OCI-LY3 (cell line): ENCODE results near the gene ARHGEF10L.

Experiments used
- H2AFZ ChIP-seq: fragments of 200-600, 300-600 bp; shearing (Covaris generic); 2 replicates; pipeline ENCODE4 v1.6.0; 2014; ENCODE audit warnings: antibody characterized with exemption, low read depth, low read length
- H3K27ac ChIP-seq: fragments of 200-600, 300-600 bp; sonication (generic); 2 replicates; pipeline ENCODE4 v1.5.1; 2014; ENCODE audit warnings: mild to moderate bottlenecking, low read length, moderate library complexity, mixed read lengths
- H3K27me3 ChIP-seq: fragments of 200-600, 300-600 bp; sonication (generic); 2 replicates; pipeline ENCODE4 v1.6.1; 2014; ENCODE audit warnings: low read depth, low read length, mixed read lengths
- H3K36me3 ChIP-seq: fragments of 200-600, 300-600 bp; sonication (generic); replicated peaks from 2 replicates; pipeline ENCODE3; 2014; ENCODE audit warnings: low read depth, low read length, mixed read lengths
- H3K4me1 ChIP-seq: fragments of 300-600, 200-600 bp; sonication (generic); 2 replicates; pipeline ENCODE4 v1.6.1; 2014; ENCODE audit warnings: low read length, mixed read lengths
- H3K4me2 ChIP-seq: fragments of 200-600, 300-600 bp; sonication (generic); 2 replicates; pipeline ENCODE4 v1.6.1; 2014; ENCODE audit warnings: low read length, mixed read lengths
- H3K4me3 ChIP-seq: fragments of 300-600, 200-600 bp; sonication (generic); 2 replicates; pipeline ENCODE4 v1.5.1; 2014; ENCODE audit warnings: antibody characterized with exemption, mild to moderate bottlenecking, low read length, moderate library complexity
- H3K79me2 ChIP-seq: fragments of 300-600, 200-600 bp; shearing (Covaris generic); 2 replicates; pipeline ENCODE4 v1.6.1; 2014; ENCODE audit warnings: mild to moderate bottlenecking, low read length, mixed read lengths
- H3K9ac ChIP-seq: fragments of 300-600, 200-600 bp; shearing (Covaris generic); 2 replicates; pipeline ENCODE4 v1.6.0; 2014; ENCODE audit warnings: mild to moderate bottlenecking, low read length, moderate library complexity
- H3K9me3 ChIP-seq: fragments of 200-600, 300-600 bp; shearing (Covaris generic); 2 replicates; pipeline ENCODE4 v1.6.1; 2014; ENCODE audit warnings: low read length, mixed read lengths; ENCODE audit not compliant: insufficient read depth
- H4K20me1 ChIP-seq: fragments of 200-600, 300-600 bp; sonication (generic); 2 replicates; pipeline ENCODE4 v1.6.1; 2016; ENCODE audit warnings: low read length, mixed read lengths; ENCODE audit not compliant: insufficient read depth
- EZH2phosphoT487 ChIP-seq: fragments of 200-600 bp; shearing (Covaris generic); IDR thresholded peaks from 2 replicates; pipeline ENCODE4 v1.6.1; 2018; ENCODE audit warnings: antibody characterized with exemption, mixed run types, low read depth
- TF ChIP-seq, protein P1 (sequence below): fragments of 200-600, 300-600 bp; sonication (generic); IDR thresholded peaks from 2 replicates; pipeline ENCODE4 v1.5.1; 2014; ENCODE audit warnings: antibody characterized with exemption, low read length, low read depth

Gene ARHGEF10L

DNA sequence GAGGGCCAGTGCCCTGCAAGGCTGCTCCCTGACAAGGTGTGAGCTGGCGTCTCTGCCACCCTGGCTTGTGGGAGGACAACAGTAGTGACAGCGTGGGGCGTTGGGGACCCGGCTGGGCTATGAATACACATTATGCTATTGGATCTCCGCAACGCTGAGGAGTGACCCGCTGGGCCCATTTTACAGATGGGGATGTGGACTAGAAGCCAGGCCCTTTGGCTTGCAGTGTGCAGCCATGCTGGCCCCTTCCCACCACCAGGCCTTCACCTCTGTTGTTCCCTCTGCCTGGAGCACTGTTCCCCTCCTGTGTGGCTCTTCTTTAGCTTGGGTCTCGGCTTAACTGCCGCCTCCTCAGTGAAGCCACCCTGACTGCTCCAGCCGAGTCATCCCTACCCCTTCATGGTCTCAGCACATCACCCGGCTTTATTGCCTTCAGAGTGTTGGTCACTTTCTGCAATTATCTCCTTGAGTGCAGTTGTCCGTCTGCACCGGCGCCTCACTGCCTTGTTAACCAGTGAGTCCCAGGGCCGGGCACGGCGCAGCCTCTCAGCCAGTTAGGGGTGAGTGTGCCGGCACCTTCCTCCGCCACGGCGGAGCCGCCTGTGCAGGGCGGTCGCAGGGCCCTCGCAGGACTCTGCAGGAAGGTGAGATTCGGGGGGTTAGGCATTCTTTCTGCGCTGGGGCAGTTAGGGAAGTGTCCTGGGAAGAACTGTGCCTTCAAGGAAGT lies 131.3 kb downstream of the ARHGEF10L start:
- 0 out of 2 replicates have a peak, but pooled peaks cover 4% of the 10 kb centered on the region for H4K20me1 ChIP-seq
- H3K79me2 ChIP-seq, result no peaks in the 10 kb centered on the region
- no peak overlapping the region for H3K4me3 ChIP-seq
- no peak overlapping the region for H2AFZ ChIP-seq
- H3K9ac ChIP-seq, result no peak overlapping the region
- no peak overlapping the region for H3K27ac ChIP-seq
- H3K4me1 ChIP-seq, result no peaks in the 10 kb centered on the region
- H3K9me3 ChIP-seq, result no peaks in the 10 kb centered on the region
- no peaks in the 10 kb centered on the region for H3K36me3 ChIP-seq
- no peaks in the 10 kb centered on the region for H3K27me3 ChIP-seq
- TF ChIP-seq, protein P1, sequence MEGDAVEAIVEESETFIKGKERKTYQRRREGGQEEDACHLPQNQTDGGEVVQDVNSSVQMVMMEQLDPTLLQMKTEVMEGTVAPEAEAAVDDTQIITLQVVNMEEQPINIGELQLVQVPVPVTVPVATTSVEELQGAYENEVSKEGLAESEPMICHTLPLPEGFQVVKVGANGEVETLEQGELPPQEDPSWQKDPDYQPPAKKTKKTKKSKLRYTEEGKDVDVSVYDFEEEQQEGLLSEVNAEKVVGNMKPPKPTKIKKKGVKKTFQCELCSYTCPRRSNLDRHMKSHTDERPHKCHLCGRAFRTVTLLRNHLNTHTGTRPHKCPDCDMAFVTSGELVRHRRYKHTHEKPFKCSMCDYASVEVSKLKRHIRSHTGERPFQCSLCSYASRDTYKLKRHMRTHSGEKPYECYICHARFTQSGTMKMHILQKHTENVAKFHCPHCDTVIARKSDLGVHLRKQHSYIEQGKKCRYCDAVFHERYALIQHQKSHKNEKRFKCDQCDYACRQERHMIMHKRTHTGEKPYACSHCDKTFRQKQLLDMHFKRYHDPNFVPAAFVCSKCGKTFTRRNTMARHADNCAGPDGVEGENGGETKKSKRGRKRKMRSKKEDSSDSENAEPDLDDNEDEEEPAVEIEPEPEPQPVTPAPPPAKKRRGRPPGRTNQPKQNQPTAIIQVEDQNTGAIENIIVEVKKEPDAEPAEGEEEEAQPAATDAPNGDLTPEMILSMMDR, result no peak
- no peak for TF ChIP-seq EZH2phosphoT487
- H3K4me2 ChIP-seq, result no peak overlapping the region

GRCh38 chr1:17671314-17671705 lies 131.8 kb downstream of the ARHGEF10L start:
- H3K79me2 ChIP-seq, result no peaks in the 10 kb centered on the region
- no peaks in the 10 kb centered on the region for H3K4me1 ChIP-seq
- TF ChIP-seq, protein P1, result no peak
- no peaks in the 10 kb centered on the region for H3K36me3 ChIP-seq
- H3K27ac ChIP-seq, result no peak overlapping the region
- H3K4me2 ChIP-seq, result no peak overlapping the region
- no peak overlapping the region for H3K4me3 ChIP-seq
- H3K27me3 ChIP-seq, result no peaks in the 10 kb centered on the region
- no peaks in the 10 kb centered on the region for H3K9me3 ChIP-seq
- no peak overlapping the region for H3K9ac ChIP-seq
- no peak overlapping the region for H2AFZ ChIP-seq
- H4K20me1 ChIP-seq, result 0 out of 2 replicates have a peak, but pooled peaks cover 4% of the 10 kb centered on the region

GRCh38 chr1:17671741-17672140 lies 132.2 kb downstream of the ARHGEF10L start:
- TF ChIP-seq, protein P1, result no peak
- TF ChIP-seq EZH2phosphoT487, result no peak
- Histone ChIP-seq H3K27me3 (no peaks in the 10 kb centered on the region), H3K79me2 (no peaks in the 10 kb centered on the region), H3K4me1 (no peaks in the 10 kb centered on the region), H2AFZ (no peak overlapping the region), H3K36me3 (no peaks in the 10 kb centered on the region), H3K9me3 (no peaks in the 10 kb centered on the region), H4K20me1 (0 out of 2 replicates have a peak, but pooled peaks cover 4% of the 10 kb centered on the region), H3K9ac (no peak overlapping the region), H3K4me2 (no peak overlapping the region), H3K27ac (no peak overlapping the region), H3K4me3 (no peak overlapping the region)

- no peaks in the 10 kb centered on the region for H3K27me3 ChIP-seq
- H3K4me3 ChIP-seq, result no peak overlapping the region
- no peak overlapping the region for H3K4me2 ChIP-seq
- H3K27ac ChIP-seq, result no peak overlapping the region
- H3K79me2 ChIP-seq, result no peaks in the 10 kb centered on the region
- no peaks in the 10 kb centered on the region for H3K4me1 ChIP-seq
- 0 out of 2 replicates have a peak, but pooled peaks cover 4% of the 10 kb centered on the region for H4K20me1 ChIP-seq
- H3K9me3 ChIP-seq, result no peaks in the 10 kb centered on the region
- H3K9ac ChIP-seq, result no peak overlapping the region
- no peak overlapping the region for H2AFZ ChIP-seq
- H3K36me3 ChIP-seq, result no peaks in the 10 kb centered on the region
- TF ChIP-seq, protein P1, result no peak
- no peak for TF ChIP-seq EZH2phosphoT487
These were observed 132.7 kb downstream of the ARHGEF10L start for GRCh38 chr1:17672226-17672625.
